Activated T-cell treated with anti-CD3 and anti-CD28 coated beads for 4 hours (primary cell): Measurements from ENCODE around the gene PEX13.
"Not testable (repeated sequence)": the region's sequence is repeated elsewhere in the genome, so short reads cannot be mapped to it uniquely, and the experiment has no call there.

ENCODE experiments used
- DNase-seq: peaks from one replicate; pipeline ENCODE4 v3.0.0-alpha.2; 2020

The PEX13 gene

DNA sequence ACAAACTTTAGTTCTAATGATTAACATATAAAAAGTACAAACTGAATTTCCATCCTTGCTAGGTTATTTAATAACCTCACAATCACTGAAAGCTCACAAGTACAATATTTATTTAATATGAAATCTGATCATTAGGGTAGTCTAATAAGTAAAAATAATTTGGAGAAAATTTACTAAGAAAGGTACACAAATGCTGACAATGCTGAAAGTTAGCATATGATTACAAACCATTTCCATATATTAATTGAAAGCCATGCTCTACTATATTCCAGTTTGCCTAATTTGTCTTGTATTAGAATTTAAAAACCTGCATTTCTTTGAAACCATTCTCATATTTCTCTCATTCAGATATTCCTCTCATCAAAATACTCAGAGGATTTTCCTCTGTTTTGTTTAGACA, 8.2 kb upstream of the PEX13 start:
- DNase-seq, result no peak

GRCh38 chr2:61011678-61012077, 5.8 kb upstream of the PEX13 start:
- no peak for DNase-seq

DNA sequence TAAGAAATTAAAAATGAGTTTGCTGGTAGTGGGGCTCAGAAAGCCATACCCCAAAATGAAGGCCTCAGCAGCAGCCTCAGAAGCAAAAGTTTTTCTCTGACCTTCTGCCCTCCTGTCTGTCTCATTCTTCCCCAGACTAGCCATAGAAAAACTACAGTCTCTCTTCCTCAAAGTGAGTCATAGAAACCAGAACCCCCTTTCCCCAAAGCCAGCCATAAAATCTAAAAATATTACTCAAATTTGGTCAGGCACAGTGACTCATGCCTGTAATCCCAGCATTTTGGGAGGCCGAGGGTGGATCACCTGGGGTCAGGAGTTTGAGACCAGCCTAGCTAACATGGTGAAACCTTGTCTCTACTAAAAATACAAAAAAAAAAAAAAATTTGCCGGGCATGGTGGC, 5.2 kb upstream of the PEX13 start:
- DNase-seq, result not testable (repeated sequence)

DNA sequence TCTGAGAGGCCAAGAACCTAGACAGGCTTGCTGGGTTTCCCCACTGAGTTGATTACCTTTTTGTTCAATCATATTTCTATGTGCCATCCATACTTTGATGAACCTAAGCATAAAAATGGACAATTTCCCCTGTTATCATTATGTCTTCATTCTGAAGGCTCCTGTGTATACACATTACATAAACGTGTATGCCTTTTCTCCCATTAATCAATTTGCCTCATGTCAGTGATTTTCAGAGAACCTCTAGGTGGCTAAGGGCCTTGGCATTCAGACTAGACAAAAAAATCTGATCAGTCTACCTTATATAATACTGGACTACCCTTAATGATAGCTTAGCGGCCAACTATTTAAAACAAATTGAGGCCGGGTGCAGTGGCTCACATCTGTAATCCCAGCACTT, 4.1 kb upstream of the PEX13 start:
- no peak for DNase-seq

DNA sequence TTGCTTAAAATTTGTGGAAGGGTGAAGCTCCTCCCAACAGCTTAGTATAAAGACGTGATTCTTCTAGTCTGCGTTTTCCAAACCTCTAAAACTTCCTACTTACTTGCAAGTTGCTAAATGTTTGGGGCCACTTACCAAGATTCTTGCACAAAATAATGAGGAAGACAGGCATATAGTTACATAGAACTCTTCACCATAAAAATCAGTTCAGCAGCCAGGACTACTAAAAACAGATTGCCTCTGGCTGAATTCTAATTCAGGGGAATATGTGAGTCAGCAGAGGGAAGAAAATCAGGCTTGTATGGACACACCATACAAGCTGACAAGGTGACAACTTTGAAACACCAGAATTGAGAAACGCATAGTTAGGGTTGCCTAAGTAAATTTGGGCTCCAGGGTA, 2.8 kb upstream of the PEX13 start:
- DNase-seq, result no peak

DNA sequence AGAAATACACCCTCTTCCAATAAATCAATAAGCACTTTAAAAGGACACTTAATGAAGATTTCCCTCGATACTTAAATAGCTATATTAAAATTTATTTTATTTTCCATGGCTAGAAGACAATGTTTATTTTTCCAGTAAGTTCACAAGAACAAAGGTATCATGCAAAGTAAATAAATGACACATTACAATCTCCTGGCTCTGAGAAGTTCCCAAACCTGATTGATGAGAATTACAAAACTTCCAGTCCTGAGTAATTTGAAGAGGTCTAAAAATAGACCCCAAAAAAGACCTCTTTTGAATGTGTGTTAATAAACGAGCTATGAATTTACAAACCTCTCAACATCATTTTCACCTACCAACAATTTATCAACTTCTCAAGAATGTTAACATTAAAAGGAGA, 1.5 kb upstream of the PEX13 start:
- DNase-seq, result no peak

- no peak for DNase-seq
These were observed 1.0 kb upstream of the PEX13 start for GRCh38 chr2:61016392-61017002.

- DNase-seq, result peak; percentile 55
These were observed 441 bp upstream of the PEX13 start for GRCh38 chr2:61017003-61017555.

DNA sequence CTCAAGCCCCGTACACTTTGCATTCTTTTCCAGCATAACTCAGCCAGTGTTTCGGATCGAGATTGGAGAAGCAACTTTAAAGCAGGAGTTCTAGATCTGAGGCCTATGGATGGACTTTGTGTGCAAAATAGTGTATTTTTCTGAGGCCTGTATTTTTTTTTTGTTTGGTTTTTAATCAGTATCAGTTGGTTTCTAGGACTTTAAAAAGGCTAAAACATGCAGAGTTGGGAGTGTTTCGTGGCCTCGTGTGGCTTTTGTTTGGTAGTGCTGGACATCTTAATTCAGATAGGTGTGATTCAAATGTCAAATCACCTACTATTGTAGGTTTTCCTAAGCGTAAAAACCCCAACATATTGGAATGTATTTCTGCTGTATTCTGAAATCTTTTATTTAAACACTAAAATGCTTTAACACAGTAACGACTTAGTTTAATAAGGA, 817 bp downstream of the PEX13 start:
- DNase-seq, result no peak

- DNase-seq, result no peak
These were observed 1.3 kb downstream of the PEX13 start for GRCh38 chr2:61018798-61019197.

DNA sequence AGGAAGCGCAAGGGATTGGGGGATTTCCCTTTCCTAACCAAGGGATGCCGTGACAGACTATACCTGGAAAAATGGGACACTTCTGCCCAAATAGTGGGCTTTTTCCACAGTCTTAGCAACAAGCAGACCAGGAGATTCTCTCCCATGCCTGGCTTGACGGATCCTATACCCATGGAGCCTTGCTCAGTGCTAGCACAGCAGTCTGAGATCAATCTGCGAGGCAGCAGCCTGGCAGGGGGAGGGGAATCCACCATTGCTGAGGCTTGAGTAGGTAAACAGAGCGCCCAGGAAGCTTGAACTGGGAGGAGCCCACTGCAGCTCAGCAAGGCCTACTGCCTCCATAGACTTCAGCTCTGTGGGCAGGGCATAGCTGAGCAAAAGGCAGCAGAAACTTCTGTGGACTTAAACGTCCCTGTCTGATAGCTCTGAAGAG, 3.7 kb downstream of the PEX13 start:
- no peak for DNase-seq

DNA sequence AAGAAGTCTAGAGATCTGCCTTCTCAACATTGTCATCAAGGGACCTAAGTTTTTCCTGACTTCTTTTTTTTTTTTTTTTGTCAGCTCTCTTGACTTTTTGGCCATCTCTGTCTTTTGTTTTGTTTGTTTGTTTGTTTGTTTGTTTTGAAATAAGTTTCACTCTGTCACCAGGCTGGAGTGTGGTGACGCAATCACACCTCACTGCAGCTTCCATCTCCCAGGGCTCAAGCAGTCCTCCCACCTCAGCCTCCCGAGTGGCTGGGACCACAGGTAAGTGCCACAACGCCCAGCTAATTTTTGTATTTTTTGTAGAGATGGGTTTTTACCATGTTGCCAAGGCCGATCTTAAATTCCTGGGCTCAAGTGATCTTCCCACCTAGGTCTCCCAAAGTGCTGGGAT, 6.2 kb downstream of the PEX13 start:
- no peak for DNase-seq

GRCh38 chr2:61029533-61029932, 12.0 kb downstream of the PEX13 start:
- no peak for DNase-seq

DNA sequence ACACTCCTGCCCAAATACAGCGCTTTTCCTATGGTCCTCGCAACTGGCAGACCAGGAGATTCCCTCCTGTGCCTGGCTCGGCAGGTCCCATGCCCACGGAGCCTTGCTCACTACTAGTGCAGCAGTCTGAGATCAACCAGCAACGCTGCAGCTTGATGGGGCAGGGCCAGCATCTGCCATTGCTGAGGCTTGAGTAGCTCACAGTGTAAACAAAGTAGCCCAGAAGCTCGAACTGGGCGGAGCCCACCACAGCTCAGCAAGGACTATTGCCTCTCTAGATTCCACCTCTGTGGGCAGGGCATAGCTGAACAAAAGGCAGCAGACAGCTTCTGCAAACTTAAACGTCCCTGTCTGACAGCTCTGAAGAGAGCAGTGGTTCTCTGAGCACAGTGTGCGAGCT, 17.1 kb downstream of the PEX13 start:
- not testable (repeated sequence) for DNase-seq

DNA sequence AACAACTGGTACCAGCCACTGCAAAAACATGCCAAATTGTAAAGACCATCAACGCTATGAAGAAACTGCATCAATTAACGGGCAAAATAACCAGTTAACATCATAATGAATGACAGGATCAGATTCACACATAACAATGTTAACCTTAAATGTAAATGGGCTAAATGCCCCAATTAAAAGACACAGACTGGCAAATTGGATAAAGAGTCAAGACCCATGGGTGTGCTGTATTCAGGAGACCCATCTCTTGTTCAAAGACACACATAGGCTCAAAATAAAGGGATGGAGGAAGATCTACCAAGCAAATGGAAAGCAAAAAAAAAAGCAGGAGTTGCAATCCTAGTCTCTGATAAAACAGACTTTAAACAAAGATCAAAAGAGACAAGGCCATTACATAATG, 19.1 kb downstream of the PEX13 start:
- not testable (repeated sequence) for DNase-seq

GRCh38 chr2:61042807-61043206, 25.3 kb downstream of the PEX13 start:
- DNase-seq, result no peak

DNA sequence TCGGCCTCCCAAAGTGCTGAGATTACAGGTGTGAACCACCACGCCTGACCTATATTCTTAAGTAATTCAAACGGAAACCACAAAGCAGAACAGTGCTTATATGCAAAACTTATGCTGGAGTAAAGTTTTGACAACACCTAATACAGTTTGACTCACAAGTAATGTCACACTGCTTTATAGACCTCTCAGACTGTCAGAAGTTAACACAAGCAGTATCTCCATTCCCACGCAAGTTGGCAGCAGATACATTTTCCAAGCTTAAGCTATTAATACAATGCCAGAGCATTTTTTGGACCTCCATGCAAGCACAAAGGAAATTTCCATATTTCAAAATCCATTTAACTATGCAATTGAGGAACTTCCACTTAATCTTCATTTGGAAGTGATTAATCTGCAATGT, 27.1 kb downstream of the PEX13 start:
- DNase-seq, result no peak

- no peak for DNase-seq
These were observed 27.7 kb downstream of the PEX13 start for GRCh38 chr2:61045226-61045625.

GRCh38 chr2:61045999-61046398, 28.5 kb downstream of the PEX13 start:
- no peak for DNase-seq

- no peak for DNase-seq
These were observed 38.0 kb downstream of the PEX13 start for GRCh38 chr2:61055557-61055956.

DNA sequence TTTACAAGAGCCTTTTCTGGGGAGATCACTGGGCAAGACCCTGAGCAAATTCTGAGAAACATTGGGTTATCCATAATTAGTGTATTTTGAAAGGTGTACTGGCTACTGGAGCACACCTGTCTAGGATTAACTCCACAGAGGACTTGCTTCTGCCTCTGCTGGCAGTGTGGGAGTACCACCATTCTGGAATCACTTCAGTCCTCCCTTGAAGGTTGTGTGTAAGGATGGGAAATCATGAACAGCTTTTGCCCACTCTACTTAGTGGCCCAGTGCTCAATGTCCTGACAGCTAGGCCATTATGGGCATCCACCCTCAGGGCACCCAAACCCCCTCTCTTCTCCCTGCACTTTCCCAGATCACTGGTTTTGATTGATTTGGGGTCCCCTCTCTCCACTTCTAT, 40.0 kb downstream of the PEX13 start:
- DNase-seq, result no peak

DNA sequence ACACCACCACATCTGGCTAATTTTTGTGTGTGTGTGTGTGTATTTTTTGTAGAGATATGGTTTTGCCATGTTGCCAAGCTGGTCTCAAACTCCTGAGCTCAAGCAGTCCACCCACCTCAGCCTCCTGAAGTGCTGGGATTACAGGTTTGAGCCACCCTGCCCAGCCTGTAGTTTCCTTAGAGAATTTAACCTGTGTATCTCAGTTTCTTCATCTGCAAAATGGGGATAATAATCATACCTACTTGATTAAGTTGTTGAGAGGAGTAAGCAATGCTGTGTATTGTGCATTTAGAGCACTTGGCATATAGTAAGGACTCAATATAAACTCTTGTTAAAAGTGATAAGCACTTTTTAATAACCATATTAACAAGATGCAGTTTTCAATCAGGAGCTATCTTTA, 41.9 kb downstream of the PEX13 start:
- DNase-seq, result no peak

DNA sequence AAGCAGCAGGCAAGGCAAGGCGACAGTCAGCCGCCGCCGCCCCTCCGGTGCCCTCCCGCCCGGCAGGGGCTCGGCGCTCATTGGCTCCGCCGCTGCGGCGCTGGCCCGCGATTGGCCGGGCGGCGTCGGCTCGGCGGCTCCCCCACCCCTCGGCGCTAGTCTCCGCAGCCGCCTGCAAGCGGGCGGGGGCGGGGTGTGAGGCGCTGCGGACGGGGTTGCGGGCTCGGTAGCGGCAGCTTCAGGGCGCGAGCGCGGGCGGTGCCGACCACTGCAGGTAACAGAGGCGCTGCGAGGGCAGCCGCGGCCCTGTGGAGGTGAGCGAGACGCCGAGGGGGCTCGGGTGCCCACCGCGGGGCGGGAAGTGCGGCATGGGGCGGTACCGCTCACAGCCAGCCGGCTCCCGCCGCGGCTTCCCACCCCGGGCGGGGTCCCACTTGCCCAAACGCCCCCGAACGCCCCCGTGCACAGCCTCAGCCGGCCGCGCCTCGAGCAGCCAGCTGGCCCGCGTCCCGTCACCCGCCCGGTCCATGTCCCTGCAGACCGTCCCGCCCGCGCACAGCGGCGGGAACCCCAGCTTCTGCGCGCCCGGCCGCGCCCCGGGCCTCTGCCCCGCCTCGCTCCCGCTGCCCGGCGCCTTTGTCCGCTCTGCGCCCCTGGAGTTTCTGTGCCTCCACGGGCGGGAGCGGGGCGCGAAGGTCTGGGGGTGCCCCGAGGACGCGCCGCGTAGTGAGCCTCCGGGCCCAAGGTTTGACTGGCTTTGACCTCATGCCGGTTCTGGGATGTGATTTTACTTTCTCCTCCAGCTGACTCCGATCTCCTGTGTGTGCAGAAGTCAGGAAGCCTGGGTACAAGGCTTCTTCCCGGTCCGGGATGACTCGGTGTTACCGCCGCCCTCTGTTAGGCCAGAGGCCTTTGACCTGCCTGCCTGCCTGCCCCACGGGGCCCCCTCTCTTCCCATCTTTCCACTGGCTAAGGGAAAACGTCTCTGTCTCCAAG, 48.5 kb downstream of the PEX13 start, which contains the start of gene SANBR:
Gene SANBR, plus strand, starts transcription at position 158 of the 996 bp plus-strand sequence. CDS start 4,480 bp downstream, outside the sequence.
- DNase-seq, result peak; percentile 70

GRCh38 chr2:61074100-61074499, 56.6 kb downstream of the PEX13 start:
- no peak for DNase-seq
